Stimulated activated CD8-positive, alpha-beta memory T cell treated with anti-CD3 and anti-CD28 coated beads, Interleukin-7, amount 100 ng/mL, for 1 hour (primary cell): Measurements from ENCODE around the gene ADCYAP1R1.
"Not testable (repeated sequence)": the region's sequence is repeated elsewhere in the genome, so short reads cannot be mapped to it uniquely, and the experiment has no call there.

Source experiments
- DNase-seq, 2 donors: peaks; one replicate each; pipeline ENCODE4 v3.0.0-alpha.2; 2020; ENCODE audit warnings: low read depth in 2 of 2

The ADCYAP1R1 gene

DNA sequence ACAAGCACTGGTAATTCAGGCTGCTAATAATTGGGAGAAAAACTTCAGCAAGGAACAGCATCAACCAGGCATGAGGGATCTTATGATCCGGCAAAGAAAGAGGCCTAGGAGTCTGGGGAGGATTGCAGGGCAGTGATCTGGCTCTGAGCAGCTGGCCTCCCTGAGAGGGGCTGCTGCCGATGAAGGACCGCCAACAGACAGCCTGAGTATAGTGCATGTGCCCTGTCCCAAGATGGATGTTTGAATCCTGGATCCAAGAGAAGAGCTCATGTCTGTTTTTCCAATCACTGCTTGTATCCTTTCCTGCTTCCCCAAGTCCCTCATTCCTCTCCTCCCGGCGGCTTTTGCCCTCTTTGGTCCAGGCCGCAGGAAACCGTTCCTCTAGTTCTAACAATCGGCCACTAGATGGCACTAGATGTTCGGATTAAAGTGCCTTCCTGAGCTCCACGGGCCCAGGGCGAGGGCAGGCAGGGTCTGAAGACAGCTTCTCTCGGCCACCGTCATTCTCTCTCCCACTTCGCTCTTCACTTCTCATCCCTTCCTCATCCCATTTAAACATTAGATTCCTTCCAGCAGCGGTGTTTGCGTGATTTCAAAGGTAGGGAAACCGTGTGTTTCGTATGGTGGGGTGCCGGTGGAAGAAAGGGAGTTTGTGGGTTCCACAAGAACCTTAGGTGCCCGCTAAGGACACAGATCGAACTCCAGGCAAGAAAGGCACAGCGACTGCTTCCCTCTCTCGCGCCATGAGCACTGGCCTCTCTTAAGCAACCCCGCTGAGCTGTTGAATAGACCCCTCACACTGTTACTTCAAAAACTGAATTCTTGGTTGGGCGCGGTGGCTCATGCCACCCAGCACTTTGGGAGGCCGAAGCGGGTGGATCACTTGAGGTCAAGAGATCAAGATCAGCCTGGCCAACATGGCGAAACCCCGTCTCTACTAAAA lies 82.4 kb downstream of the ADCYAP1R1 start:
- DNase-seq = no peak

DNA sequence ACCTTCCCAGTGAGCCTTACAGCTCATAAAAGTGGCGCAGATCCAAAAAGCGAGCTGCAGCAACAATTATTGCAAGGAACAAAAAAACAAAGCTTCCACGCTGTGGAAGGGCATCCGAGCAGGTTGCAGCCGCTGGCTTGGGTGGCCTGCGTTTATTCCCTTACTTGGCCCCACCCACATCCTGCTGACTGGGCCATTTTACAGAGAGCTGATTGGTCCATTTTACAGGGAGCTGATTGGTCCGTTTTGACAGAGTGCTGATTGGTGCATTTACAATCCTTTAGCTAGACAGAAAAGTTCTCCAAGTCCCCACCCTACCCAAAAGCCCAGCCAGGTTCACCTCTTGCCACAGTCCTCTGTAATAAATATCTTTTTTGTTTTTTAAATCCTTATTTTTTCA lies 85.1 kb downstream of the ADCYAP1R1 start:
- no peak for DNase-seq

DNA sequence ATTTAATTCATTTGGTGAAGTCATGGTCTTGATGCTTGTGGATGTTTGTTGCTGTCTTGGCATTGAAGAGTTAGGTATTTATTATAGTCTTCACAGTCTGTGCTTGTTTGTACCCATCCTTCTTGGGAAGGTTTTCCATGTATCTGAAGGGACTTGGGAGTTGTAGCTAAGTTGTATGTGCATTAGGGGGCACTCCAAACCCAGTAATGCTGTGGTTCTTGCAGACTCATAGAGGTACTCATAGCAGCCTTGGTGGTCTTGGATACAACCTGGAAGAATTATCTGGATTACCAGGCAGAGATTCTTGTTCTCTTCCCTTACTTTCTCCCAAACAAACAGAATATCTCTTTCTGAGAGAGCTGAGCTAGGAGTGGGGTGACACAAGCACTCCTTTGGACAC lies 93.2 kb downstream of the ADCYAP1R1 start:
- DNase-seq = no peak

GRCh38 chr7:31146030-31146429 lies 93.9 kb downstream of the ADCYAP1R1 start:
- no peak for DNase-seq

DNA sequence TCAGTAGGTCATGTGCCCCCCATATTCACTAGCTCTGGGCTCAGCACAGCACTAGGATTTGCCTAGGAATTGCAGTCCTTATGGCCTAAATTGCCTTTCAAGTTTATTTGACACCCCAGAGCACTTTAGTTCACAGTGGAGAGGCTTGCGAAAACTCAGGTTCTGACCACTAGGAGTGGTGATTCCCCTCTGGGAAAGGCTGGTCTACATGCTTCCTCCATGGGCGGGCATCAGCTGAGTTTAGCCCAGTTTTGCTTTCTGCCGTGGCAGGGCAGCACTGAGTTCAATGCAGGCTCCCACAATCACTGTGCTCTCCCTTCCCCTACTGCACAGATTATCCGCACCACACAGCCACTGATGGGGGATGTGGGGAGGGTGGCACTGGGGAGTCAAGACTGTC lies 94.4 kb downstream of the ADCYAP1R1 start:
- DNase-seq = no peak

GRCh38 chr7:31151849-31152248 lies 99.7 kb downstream of the ADCYAP1R1 start:
- DNase-seq = no peak

- DNase-seq = not testable (repeated sequence)
These were observed 101.2 kb downstream of the ADCYAP1R1 start for GRCh38 chr7:31153318-31153717.

DNA sequence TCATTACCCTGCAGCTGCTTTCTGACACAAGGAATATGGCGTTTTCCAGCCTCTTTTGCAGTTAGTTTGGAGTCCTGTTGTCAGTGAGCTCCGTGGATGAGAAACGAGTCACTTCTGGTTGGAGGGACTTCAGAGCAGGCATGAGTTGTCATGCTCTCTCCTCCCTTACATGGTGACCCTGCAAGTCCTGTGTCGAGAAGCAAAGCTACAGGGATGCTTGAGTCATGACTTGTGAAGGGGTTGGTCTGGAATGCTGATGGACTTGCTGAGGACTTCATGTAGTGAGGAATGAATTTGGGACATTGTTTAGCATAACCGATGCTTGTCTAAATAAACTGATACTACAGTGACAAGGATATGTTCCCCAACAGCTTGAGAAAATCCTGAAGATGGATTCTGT lies 108.8 kb downstream of the ADCYAP1R1 start:
- no peak for DNase-seq
